ENCODE data around the gene KLHL3. TPM values are rescaled to one million over a fixed set of nuclear protein-coding genes. Genes with fewer than 3 reads are reported as not detected.

Gene KLHL3
- total RNA-seq, 1 donor from 2014 or later = 21.1 TPM

- no peak for DNase-seq
Observed at GRCh38 chr5:137607771-137608170, 128.1 kb downstream of the KLHL3 start.

GRCh38 chr5:137606401-137606800 is 129.5 kb downstream of the KLHL3 start:
- no peak for DNase-seq

GRCh38 chr5:137605411-137605810 is 130.5 kb downstream of the KLHL3 start:
- peak; percentile 20 for DNase-seq

- DNase-seq = no peak
Observed at GRCh38 chr5:137604348-137605095, 131.4 kb downstream of the KLHL3 start.

DNA sequence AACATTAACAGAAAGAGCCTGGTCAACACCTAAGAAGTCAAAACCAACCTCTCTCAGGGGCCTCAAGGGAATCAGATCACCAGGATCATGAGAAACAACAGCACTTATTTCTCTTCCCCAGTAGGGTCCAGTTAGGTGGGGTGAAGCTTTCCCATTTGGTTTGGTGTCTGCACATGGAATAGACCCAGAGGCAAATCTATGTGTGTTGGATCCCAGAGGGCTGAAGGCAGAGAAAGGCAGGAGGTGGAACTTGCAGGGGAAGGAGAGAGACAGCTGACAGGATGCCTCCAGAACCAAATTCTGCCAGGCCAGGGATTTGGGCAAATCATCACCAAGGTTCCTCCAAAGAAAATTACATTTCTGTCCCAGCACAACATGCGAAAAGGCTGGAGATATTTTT is 132.0 kb downstream of the KLHL3 start:
- DNase-seq = no peak

GRCh38 chr5:137603356-137603755 is 132.5 kb downstream of the KLHL3 start:
- DNase-seq = no peak

- DNase-seq = no peak
Observed at GRCh38 chr5:137602721-137603273, 133.1 kb downstream of the KLHL3 start.

GRCh38 chr5:137600721-137601360 is 135.0 kb downstream of the KLHL3 start:
- no peak for DNase-seq

DNA sequence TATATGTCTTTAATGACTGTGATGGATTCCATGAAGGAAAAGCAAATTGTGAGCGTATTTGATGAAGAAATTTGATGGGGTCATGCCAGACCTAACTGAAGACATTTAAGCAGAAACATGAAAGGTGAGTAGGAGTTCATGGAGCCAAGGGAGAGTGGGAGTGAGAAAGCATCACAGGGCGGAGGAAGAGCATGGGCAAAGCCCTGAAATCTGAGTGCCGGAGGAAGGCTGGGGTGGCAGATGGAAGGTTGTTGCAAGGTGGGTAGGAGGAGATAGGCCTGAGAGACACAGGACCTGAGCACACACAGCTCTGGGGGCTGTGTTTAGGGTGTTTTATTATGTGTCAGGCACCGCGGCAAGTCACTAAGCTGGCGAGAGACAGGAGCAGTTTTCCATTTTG is 136.4 kb downstream of the KLHL3 start:
- no peak for DNase-seq

DNA sequence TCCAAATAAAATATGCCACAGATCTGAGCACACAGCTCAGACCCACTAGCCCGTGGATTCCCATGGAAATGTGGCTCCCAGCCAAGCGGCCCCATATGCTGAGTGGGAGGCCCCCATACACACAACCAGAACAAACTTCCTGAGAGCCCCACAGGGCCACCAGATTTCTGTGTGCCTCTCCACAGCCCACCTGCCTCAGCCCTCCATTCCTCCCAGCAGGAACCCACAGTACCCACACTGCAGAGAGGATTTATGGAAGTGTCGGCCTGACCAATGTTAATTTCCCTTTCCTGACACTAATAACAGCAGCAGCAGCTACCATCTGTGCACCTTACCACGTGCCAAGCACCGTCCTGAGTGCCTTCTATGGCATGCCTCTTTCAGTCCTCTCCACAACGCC is 137.5 kb downstream of the KLHL3 start:
- DNase-seq = no peak

DNA sequence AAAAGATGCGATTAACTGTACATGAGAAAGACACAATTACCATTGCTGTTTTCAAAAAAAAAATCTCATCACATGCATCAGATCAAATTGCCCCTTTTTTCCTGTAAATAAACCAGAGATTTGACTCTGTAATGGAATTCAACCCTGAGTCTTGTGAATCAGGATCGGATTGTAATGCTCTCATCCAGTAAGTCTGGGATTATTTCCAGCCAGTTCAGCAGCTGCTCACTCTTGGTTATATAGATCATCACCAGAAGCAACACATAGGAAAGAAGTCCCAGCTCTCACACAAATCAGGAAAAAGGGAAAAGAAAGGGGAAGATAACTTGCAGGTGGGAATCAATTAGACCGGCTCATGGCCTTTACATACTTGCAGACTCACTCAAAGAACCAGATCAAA is 138.9 kb downstream of the KLHL3 start:
- DNase-seq = no peak

DNA sequence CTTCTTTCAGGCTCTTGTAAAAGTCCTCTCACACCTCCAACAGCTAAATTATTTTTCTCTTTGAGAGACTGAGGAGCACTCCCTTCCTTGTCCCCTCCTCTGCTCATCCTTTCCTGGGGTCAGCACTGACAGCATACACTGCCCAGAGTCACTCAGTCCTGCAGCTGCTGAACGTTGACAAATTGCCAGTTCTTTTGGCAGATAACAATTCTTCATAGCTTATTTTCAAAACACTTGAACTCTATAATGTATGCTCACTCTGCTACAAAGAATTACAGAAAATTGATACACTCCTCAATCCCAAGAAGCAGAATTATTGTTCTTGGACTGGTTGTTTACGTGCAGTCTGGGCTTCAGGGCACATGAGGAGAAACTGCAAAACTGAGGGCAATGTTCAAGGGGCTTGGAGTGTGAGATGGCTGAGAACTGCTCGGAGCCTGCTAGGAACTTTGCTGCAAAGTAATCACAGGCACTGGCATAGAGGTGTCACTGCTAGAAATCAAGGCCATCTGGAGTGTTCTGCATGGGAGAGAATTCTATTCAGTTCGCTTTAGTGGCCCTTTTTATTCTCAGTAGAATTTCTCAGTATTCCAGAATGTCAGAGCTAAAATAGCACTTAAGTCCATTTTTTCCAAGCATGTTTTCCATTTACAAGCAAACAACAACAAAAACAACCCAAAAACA is 140.4 kb downstream of the KLHL3 start:
- no peak for DNase-seq

DNA sequence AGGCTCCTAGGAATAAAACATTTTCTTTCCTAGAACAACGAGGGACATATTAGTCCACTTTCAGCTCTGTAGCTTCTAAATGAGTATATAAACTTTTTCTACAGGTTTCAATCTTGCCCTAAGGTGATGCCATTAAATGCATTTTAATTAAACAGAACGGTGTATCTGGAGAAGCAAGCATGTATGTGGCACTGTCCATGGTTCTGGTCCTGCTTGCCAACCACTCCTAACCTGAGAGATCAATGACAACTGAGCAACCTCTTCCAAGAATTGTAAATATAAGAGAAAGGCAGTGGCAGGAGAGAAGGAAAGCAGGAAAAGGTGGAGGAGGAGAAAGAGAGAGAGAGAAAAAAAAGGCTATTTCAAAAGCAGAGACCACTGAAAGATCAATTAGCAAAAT is 141.2 kb downstream of the KLHL3 start:
- peak; percentile 37 for DNase-seq

- no peak for DNase-seq
Observed at GRCh38 chr5:137592317-137592716, 143.6 kb downstream of the KLHL3 start.

GRCh38 chr5:137589185-137589584 is 146.7 kb downstream of the KLHL3 start:
- DNase-seq = no peak

- no peak for DNase-seq
Observed at GRCh38 chr5:137587919-137588318, 148.0 kb downstream of the KLHL3 start.

DNA sequence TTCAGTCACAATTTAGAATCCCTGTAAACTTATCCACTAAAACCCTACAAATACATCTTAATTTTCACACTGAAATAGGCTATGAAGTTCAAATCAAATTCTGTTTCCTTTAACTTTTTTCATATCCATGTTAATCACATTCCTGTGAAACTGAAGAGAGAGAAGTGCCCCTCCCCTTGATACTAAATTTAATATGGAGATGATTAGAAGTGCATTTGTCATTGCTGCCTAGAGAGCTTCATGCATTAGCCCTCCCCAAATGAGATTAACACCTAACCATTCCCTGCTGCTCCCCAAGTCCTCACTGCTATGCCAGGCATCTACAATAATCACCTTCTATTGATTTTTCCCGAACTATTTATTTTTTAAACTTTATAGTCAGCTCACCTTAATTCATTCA is 151.6 kb downstream of the KLHL3 start:
- no peak for DNase-seq

DNA sequence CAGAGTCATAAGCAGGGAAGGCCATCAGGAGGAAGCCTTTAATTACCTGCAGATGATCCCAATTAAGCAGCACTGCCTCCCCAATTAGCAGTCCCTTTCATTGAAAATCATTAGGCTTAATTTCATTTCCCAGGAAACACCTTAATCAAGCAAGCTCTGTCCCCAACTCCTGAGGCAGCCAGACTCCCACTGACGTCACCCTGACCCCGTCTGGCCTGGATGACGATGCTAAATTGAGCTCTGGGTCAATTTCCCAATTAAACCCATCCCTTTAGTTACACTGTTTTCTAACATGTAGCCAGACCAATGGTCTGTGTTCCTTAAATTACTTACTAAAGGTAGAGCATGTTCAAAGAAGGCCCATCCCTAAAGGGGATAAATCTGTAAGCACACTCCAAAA is 152.8 kb downstream of the KLHL3 start:
- no peak for DNase-seq

- DNase-seq = no peak
Observed at GRCh38 chr5:137582218-137582617, 153.7 kb downstream of the KLHL3 start.

GRCh38 chr5:137581776-137582175 is 154.1 kb downstream of the KLHL3 start:
- DNase-seq = no peak

- DNase-seq = peak; percentile 25
Observed at GRCh38 chr5:137580030-137580429, 155.9 kb downstream of the KLHL3 start.

DNA sequence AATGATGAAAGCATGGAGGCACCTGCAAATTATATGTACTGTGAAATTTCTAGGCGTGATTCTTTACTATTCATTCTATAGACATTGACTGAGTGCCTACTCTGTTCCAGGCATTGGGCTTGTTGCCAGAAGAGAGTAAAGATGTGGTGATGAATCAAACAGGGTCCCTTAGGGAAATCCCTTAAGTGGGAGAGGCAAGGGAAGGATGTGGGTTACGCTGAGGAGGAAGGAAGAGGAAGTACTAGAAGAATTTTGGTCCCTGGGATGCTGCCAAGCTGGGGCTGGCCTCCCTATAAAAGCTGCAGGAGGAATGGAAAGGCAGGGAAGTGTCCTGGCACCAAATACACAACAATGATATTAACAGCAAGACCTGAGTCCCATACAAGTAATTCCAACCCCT is 160.0 kb downstream of the KLHL3 start:
- DNase-seq = peak; percentile 49

DNA sequence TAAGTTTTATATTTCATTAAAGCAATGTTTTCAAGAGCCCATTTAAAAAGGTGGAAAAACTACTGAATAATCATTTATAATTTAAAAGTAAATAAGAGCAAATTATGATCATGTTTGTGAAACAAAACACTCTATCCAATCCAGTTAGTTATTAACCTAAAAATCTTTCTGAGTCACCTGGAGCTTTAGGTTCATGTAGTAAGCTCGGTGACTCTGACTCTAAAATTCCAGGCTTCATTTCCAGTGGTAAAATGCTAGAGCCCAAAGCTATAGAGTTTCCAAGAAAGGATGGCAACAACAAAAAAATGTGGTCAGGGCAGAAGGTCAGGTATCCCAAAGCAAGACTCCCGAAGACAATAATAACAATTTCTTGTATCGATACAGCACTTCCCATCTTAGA is 160.7 kb downstream of the KLHL3 start:
- DNase-seq = no peak

DNA sequence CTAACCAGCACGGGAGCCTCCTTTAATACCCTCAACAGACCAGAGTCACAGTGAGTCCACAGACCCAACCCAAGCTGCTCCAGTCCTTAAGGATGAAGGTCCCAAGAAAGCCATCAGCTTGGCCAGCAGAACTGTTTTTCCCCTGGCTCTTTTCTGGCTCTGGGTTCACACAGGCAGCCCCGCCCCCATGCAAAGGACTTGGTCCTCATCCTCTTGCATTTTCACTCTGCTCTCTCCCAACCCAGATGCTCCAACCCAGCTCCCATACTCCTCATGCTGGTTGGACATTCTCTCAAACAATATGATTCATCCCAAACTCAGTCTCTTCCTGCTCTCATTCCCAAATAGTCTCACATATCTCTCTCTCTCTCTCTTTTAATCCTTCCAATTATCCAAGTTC is 162.5 kb downstream of the KLHL3 start:
- DNase-seq = no peak
